COLO829 (cell line): ENCODE measurements around the gene SCN7A.

ENCODE experiments used
- DNase-seq: peaks from one replicate; pipeline ENCODE4 v3.0.0; 2012; ENCODE audit warnings: low spot score

SCN7A gene

GRCh38 chr2:166404831-166405568, 89.0 kb downstream of the SCN7A start:
- no peak for DNase-seq

GRCh38 chr2:166394245-166394644, 99.8 kb downstream of the SCN7A start:
- DNase-seq, result no peak

GRCh38 chr2:166393008-166393407, 101.0 kb downstream of the SCN7A start:
- no peak for DNase-seq

GRCh38 chr2:166388481-166389070, 105.5 kb downstream of the SCN7A start:
- peak; percentile 29 for DNase-seq

- no peak for DNase-seq
These were observed 108.7 kb downstream of the SCN7A start for GRCh38 chr2:166385313-166385712.

GRCh38 chr2:166384774-166385173, 109.3 kb downstream of the SCN7A start:
- DNase-seq, result peak; percentile 28

- DNase-seq, result no peak
These were observed 111.6 kb downstream of the SCN7A start for GRCh38 chr2:166382448-166382847.

GRCh38 chr2:166380615-166381014, 113.4 kb downstream of the SCN7A start:
- DNase-seq, result no peak

- no peak for DNase-seq
These were observed 117.2 kb downstream of the SCN7A start for GRCh38 chr2:166376873-166377272.

- no peak for DNase-seq
These were observed 117.6 kb downstream of the SCN7A start for GRCh38 chr2:166376488-166376828.

GRCh38 chr2:166375736-166376487, 118.1 kb downstream of the SCN7A start, which contains the start of gene SCN9A:
TSS of gene SCN9A (minus strand) at chr2:166375944. CDS start at chr2:166311756, 64,188 bp downstream.
- peak; percentile 23 for DNase-seq

GRCh38 chr2:166375195-166375735, 118.8 kb downstream of the SCN7A start:
- DNase-seq, result no peak

GRCh38 chr2:166373951-166374350, 120.1 kb downstream of the SCN7A start:
- peak; percentile 56 for DNase-seq

GRCh38 chr2:166373539-166373938, 120.5 kb downstream of the SCN7A start:
- DNase-seq, result no peak

- no peak for DNase-seq
These were observed 120.9 kb downstream of the SCN7A start for GRCh38 chr2:166373105-166373504.

- no peak for DNase-seq
These were observed 122.0 kb downstream of the SCN7A start for GRCh38 chr2:166372046-166372445.

GRCh38 chr2:166365803-166366420, 128.1 kb downstream of the SCN7A start:
- DNase-seq, result no peak

- DNase-seq, result no peak
These were observed 128.8 kb downstream of the SCN7A start for GRCh38 chr2:166365239-166365638.

GRCh38 chr2:166364476-166365161, 129.4 kb downstream of the SCN7A start:
- DNase-seq, result no peak

GRCh38 chr2:166361351-166362153, 132.5 kb downstream of the SCN7A start:
- DNase-seq, result peak; percentile 26

GRCh38 chr2:166360906-166361305, 133.1 kb downstream of the SCN7A start:
- no peak for DNase-seq
